Upper lobe of left lung (tissue), 4 donors: ENCODE data around the gene METRNL.

Experiments
- CTCF ChIP-seq, 6 experiments: fragments of 450-650 bp in 4 of 6; fragments of 200-600 bp in 2 of 6; sonication (generic) in 2 of 6; IDR thresholded peaks; one replicate each; pipeline ENCODE4 v1.5.1; 2016 to 2019; ENCODE audit warnings: antibody characterized with exemption in 6 of 6
- EP300 ChIP-seq, 4 donors: sonication (generic); formaldehyde crosslinking; IDR thresholded peaks; one replicate each; pipeline ENCODE4 v1.5.1; 2017; ENCODE audit warnings: antibody characterized with exemption in 4 of 4, control low read depth in 2 of 4

GRCh38 chr17:83133302-83134121 is 54.1 kb downstream of the METRNL start:
- no peak for TF ChIP-seq EP300 (IDR thresholded peaks at IDR 0.05)
- no peak for TF ChIP-seq CTCF (IDR thresholded peaks at IDR 0.05)
